SK-N-SH treated with all-trans-retinoic acid at 6 μM for 48 hours (cell line): ENCODE data around the gene ASAH2B.

Experiments
- ARNTL ChIP-seq: fragments of 450-650 bp; formaldehyde crosslinking; IDR thresholded peaks from 2 replicates; pipeline ENCODE4 v1.5.0; 2020; ENCODE audit warnings: low read depth, mild to moderate bottlenecking, moderate library complexity, borderline replicate concordance
- ESRRG ChIP-seq: fragments of 250-450 bp; sonication (Bioruptor Pico); IDR thresholded peaks from 2 replicates; pipeline ENCODE4 v1.6.1; 2021; ENCODE audit warnings: mild to moderate bottlenecking
- OSR1 ChIP-seq: fragments of 250-450 bp; sonication (Bioruptor Pico); IDR thresholded peaks from 2 replicates; pipeline ENCODE4 v1.8.0; 2022; ENCODE audit warnings: moderate library complexity, mild to moderate bottlenecking, inconsistent platforms
- RARB ChIP-seq: fragments of 250-450 bp; sonication (Bioruptor Pico); IDR thresholded peaks from 2 replicates; pipeline ENCODE4 v1.8.0; 2021; ENCODE audit warnings: mild to moderate bottlenecking, moderate library complexity
- SNAI2 ChIP-seq: fragments of 250-450 bp; sonication (Bioruptor Pico); IDR thresholded peaks from 2 replicates; pipeline ENCODE4 v1.5.0; 2020; ENCODE audit warnings: mild to moderate bottlenecking, moderate library complexity
- TCF4 ChIP-seq: fragments of 250-450 bp; sonication (Bioruptor Pico); IDR thresholded peaks from 2 replicates; pipeline ENCODE4 v1.8.0; 2021; ENCODE audit warnings: mild to moderate bottlenecking, moderate library complexity, borderline replicate concordance
- ZFP30 ChIP-seq: fragments of 450-650 bp; formaldehyde crosslinking; IDR thresholded peaks from 2 replicates; pipeline ENCODE4 v1.5.0; 2022; ENCODE audit warnings: mild to moderate bottlenecking, moderate library complexity
- ZNF565 ChIP-seq: fragments of 450-650 bp; formaldehyde crosslinking; conservative IDR thresholded peaks from 2 replicates; pipeline ENCODE4 v1.5.0; 2020; ENCODE audit warnings: low read depth, mild to moderate bottlenecking, moderate library complexity
- TF ChIP-seq, protein P1 (sequence below): fragments of 250-450 bp; sonication (Bioruptor Pico); IDR thresholded peaks from 2 replicates; pipeline ENCODE4 v1.5.0; 2020; ENCODE audit warnings: mild to moderate bottlenecking, moderate library complexity
- TF ChIP-seq, protein P2 (sequence below): fragments of 250-450 bp; sonication (Bioruptor Pico); IDR thresholded peaks from 2 replicates; pipeline ENCODE4 v1.8.0; 2020; ENCODE audit warnings: mild to moderate bottlenecking, moderate library complexity, borderline replicate concordance

DNA sequence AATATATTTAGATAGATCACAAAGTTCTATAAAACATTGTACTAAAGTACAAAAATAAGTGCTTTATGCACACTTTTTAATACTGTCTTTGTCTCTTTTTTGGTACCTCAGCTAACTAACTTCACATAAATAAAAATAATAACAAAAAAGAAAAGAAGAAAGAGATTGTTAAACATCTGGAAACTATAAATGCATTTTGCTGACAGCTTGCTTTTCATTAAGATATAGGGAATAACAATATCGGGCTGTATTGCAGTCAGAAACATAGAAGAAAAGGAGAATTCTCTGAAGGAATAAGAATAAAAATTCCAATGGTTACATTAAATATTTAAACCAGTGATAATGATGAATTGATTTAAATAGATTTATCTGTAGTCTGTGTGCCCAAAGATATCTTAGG lies 59.9 kb downstream of the ASAH2B start:
- no peak for TF ChIP-seq ZFP30
- TF ChIP-seq ESRRG (CRISPR knock-in tag) = no peak
- TF ChIP-seq, protein P1, sequence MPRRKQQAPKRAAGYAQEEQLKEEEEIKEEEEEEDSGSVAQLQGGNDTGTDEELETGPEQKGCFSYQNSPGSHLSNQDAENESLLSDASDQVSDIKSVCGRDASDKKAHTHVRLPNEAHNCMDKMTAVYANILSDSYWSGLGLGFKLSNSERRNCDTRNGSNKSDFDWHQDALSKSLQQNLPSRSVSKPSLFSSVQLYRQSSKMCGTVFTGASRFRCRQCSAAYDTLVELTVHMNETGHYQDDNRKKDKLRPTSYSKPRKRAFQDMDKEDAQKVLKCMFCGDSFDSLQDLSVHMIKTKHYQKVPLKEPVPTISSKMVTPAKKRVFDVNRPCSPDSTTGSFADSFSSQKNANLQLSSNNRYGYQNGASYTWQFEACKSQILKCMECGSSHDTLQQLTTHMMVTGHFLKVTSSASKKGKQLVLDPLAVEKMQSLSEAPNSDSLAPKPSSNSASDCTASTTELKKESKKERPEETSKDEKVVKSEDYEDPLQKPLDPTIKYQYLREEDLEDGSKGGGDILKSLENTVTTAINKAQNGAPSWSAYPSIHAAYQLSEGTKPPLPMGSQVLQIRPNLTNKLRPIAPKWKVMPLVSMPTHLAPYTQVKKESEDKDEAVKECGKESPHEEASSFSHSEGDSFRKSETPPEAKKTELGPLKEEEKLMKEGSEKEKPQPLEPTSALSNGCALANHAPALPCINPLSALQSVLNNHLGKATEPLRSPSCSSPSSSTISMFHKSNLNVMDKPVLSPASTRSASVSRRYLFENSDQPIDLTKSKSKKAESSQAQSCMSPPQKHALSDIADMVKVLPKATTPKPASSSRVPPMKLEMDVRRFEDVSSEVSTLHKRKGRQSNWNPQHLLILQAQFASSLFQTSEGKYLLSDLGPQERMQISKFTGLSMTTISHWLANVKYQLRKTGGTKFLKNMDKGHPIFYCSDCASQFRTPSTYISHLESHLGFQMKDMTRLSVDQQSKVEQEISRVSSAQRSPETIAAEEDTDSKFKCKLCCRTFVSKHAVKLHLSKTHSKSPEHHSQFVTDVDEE (CRISPR knock-in tag) = no peak
- no peak for TF ChIP-seq ARNTL (CRISPR knock-in tag)
- no peak for TF ChIP-seq ZNF565 (CRISPR knock-in tag)
- TF ChIP-seq, protein P2, sequence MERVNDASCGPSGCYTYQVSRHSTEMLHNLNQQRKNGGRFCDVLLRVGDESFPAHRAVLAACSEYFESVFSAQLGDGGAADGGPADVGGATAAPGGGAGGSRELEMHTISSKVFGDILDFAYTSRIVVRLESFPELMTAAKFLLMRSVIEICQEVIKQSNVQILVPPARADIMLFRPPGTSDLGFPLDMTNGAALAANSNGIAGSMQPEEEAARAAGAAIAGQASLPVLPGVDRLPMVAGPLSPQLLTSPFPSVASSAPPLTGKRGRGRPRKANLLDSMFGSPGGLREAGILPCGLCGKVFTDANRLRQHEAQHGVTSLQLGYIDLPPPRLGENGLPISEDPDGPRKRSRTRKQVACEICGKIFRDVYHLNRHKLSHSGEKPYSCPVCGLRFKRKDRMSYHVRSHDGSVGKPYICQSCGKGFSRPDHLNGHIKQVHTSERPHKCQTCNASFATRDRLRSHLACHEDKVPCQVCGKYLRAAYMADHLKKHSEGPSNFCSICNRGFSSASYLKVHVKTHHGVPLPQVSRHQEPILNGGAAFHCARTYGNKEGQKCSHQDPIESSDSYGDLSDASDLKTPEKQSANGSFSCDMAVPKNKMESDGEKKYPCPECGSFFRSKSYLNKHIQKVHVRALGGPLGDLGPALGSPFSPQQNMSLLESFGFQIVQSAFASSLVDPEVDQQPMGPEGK (CRISPR knock-in tag) = no peak
- TF ChIP-seq OSR1 (CRISPR knock-in tag) = no peak
- TF ChIP-seq SNAI2 (CRISPR knock-in tag) = no peak
- TF ChIP-seq RARB = no peak
- no peak for TF ChIP-seq TCF4 (CRISPR knock-in tag)
